WERI-Rb-1 (cell line): Measurements from ENCODE around the gene TMEM161A.
A peak's percentile ranks its signal among the peaks of the same experiment; 100 is the strongest.

Source experiments
- DNase-seq: peaks from one replicate; pipeline ENCODE4 v3.0.0-alpha.2; 2020
- H3K27ac ChIP-seq: fragments of 250-450 bp; sonication (Bioruptor Pico); 2 replicates; pipeline ENCODE4 v1.5.1; 2020; ENCODE audit warnings: mild to moderate bottlenecking, moderate library complexity
- H3K27me3 ChIP-seq: fragments of 250-450 bp; sonication (Bioruptor Pico); 2 replicates; pipeline ENCODE4 v1.5.1; 2021; ENCODE audit warnings: mild to moderate bottlenecking, low read depth, moderate library complexity; ENCODE audit not compliant: insufficient read depth, severe bottlenecking
- H3K36me3 ChIP-seq: fragments of 250-450 bp; sonication (Bioruptor Pico); 2 replicates; pipeline ENCODE4 v1.5.1; 2020; ENCODE audit warnings: mild to moderate bottlenecking, moderate library complexity
- H3K4me3 ChIP-seq: 2 replicates; pipeline ENCODE4 v1.5.1; 2011; ENCODE audit warnings: low read depth, mild to moderate bottlenecking, control low read depth, low read length
- H3K9me3 ChIP-seq: fragments of 250-450 bp; sonication (Bioruptor Pico); 2 replicates; pipeline ENCODE4 v1.5.1; 2021; ENCODE audit warnings: mild to moderate bottlenecking, moderate library complexity; ENCODE audit not compliant: severe bottlenecking
- TF ChIP-seq, protein P1 (sequence below): IDR thresholded peaks from 2 replicates; pipeline ENCODE4 v1.5.1; 2011; ENCODE audit warnings: low read depth, mild to moderate bottlenecking, control low read depth, inconsistent platforms, low read length

TMEM161A gene

DNA sequence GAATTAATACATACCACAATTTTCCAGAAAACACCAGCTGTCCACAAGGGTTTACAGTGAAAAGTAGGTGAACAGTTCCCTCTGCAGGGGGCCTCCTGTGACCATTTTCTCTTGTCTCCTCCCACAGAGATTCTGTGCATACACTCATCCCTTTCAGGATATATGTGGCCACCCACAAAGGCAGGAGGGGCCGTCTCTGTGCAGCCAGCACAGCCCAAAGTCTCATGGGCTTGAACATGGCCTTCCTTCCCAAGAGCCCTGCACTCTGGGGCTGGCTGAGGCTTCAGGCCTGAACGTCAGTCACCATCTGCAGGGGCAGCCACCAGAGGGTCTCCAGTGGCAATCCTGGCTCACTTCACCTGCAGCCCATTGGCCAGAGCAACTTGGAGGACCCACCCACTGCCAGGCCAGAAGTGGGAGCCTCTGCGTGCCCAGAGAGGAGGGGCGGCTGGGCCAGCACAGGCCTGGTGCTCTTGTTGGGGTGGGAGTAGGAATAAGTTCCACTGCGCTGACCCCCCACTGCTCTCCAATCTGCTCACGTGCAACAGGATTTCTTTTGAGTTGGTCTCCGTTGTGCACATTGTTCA, 25.1 kb downstream of the TMEM161A start:
- H3K4me3 ChIP-seq: no peak overlapping the region
- DNase-seq: peak; percentile 70

DNA sequence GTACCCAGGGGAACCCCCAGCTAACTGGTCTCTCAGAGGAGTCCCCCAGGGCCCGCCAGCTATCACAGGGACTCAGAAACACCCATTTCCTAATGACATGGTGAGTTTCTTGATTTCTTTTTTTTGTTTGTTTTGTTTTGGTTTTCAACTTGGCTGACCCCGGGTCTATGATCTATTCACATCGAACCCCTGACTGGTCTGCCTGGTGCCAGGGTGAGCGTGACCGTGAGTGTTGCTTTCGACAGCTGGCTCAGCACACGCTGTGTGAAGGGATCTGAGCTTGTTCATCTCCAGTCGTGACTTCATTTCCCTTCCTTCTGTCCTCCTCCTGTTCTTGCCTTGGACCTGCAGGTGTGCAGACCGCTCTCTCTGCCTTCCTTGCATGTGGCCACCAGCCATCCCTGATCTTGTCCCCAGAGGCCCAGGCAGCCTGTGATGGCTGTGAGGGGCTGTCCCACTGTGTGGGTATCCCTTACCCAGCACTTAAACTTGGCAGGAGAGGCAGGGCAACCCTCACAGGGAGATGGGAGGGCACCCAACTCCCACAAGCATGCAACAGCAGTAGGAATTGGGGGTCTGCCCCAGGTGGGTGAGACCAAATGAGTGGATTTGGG, 26.2 kb downstream of the TMEM161A start:
- TF ChIP-seq, protein P1, sequence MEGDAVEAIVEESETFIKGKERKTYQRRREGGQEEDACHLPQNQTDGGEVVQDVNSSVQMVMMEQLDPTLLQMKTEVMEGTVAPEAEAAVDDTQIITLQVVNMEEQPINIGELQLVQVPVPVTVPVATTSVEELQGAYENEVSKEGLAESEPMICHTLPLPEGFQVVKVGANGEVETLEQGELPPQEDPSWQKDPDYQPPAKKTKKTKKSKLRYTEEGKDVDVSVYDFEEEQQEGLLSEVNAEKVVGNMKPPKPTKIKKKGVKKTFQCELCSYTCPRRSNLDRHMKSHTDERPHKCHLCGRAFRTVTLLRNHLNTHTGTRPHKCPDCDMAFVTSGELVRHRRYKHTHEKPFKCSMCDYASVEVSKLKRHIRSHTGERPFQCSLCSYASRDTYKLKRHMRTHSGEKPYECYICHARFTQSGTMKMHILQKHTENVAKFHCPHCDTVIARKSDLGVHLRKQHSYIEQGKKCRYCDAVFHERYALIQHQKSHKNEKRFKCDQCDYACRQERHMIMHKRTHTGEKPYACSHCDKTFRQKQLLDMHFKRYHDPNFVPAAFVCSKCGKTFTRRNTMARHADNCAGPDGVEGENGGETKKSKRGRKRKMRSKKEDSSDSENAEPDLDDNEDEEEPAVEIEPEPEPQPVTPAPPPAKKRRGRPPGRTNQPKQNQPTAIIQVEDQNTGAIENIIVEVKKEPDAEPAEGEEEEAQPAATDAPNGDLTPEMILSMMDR: no peak
- H3K9me3 ChIP-seq: no peaks in the 10 kb centered on the region
- no peak overlapping the region for H3K4me3 ChIP-seq
- H3K36me3 ChIP-seq: no peaks in the 10 kb centered on the region
- no peak overlapping the region for H3K27ac ChIP-seq
- no peaks in the 10 kb centered on the region for H3K27me3 ChIP-seq
- DNase-seq: no peak

More for the DNA sequence above, 25.1 kb downstream of the TMEM161A start:
- Histone ChIP-seq H3K9me3 (no peaks in the 10 kb centered on the region), H3K27me3 (no peaks in the 10 kb centered on the region), H3K36me3 (no peaks in the 10 kb centered on the region), H3K27ac (peak overlapping the region; percentile 8; the same call in 1 of the 2 replicates)
- TF ChIP-seq, protein P1: 0 out of 2 replicates have a peak, but pooled peaks have one; percentile 17

DNA sequence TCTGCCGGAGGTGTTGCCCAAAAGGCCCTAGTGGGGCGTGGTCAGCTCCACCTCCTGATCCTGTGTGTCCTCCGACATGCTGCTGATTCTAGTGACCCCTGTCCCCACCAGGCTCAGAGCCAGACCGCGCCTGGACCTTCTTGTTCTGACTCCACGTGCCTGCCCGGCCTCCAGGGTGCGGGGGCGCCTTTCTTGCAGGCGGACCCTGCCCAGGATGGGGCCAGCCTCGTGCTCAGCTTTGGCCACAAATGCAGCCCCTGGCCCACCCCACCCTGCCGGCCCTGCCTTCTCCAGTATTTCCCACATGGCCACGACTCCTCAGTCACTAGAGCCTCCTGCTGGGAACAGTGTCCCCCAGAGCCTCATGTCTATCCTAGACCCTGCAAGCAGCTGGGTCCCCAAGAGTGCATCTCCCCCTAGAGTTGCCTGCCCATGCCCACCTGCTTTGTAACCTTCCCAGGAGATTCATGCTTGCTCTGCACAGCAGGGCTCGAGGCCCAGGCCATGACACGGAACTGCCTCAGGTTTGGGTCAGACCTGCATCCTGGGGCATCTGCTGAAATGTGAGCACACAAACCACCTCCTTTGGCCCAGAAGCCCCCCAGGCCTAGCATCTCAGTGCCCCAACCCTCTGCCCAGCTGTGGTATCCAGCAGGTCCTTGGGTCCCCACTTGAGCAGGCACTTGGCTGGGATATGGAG, 27.0 kb downstream of the TMEM161A start:
- TF ChIP-seq, protein P1: no peak
- no peak for DNase-seq
- Histone ChIP-seq H3K4me3 (no peak overlapping the region), H3K27ac (no peak overlapping the region), H3K27me3 (no peaks in the 10 kb centered on the region), H3K36me3 (no peaks in the 10 kb centered on the region), H3K9me3 (no peaks in the 10 kb centered on the region)

DNA sequence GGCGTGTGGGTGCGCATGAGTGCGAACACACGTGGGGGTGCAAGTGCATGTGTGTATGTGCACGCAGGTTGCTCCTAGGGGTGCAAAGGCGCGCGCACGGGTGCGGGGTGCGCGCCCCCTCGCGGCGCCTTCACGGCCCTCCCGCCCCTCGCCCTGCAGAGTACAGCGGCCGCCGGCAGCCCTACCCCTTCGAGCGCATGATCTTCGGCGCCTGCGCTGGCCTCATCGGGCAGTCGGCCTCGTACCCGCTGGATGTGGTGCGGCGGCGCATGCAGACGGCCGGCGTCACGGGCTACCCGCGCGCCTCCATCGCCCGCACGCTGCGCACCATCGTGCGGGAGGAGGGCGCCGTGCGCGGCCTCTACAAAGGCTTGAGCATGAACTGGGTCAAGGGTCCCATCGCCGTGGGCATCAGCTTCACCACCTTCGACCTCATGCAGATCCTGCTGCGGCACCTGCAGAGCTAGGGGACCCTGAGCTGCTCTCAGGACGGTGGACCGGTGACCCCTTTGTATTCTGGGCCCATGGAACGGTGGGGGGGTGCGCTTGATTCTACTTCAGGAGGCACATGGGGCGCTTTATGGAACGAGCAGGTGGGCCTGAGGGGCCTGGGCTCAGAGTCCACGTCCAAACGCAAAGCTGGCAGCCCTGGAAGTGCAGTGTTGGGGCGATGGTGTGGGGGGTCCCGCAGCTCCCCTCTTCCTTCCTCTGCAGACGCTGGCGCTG, 27.7 kb downstream of the TMEM161A start:
- DNase-seq: no peak
- H3K27me3 ChIP-seq: no peaks in the 10 kb centered on the region
- no peaks in the 10 kb centered on the region for H3K36me3 ChIP-seq
- no peak overlapping the region for H3K4me3 ChIP-seq
- H3K9me3 ChIP-seq: no peaks in the 10 kb centered on the region
- no peak overlapping the region for H3K27ac ChIP-seq
- TF ChIP-seq, protein P1: no peak

DNA sequence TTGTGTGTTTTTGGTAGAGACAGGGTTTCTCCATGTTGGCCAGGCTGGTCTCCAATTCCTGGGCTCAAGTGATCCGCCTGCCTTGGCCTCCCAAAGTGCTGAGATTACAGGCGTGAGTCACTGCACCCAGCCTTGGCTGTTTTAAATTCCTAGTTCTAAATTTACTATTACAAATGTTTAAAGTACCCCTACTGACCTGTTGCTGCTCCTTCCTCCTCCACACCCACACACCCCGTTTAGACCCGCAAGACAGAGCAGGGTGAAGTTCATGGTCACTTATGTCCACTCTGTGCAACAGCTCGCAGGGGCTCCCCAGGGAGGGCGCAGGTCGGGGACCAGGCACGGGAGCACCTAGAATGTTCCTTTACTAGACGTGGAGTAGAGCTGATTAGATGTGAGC, 28.7 kb downstream of the TMEM161A start:
- H3K36me3 ChIP-seq: no peaks in the 10 kb centered on the region
- H3K27me3 ChIP-seq: no peaks in the 10 kb centered on the region
- no peak for DNase-seq
- no peak overlapping the region for H3K27ac ChIP-seq
- H3K4me3 ChIP-seq: no peak overlapping the region
- no peaks in the 10 kb centered on the region for H3K9me3 ChIP-seq
- TF ChIP-seq, protein P1: no peak
